ENCODE data around the gene MCTP1.
A peak's percentile ranks its signal among the peaks of the same experiment; 100 is the strongest.

Gene MCTP1

GRCh38 chr5:94702729-94703128 lies 582.2 kb downstream of the MCTP1 start:
- no peak overlapping the region for H3K4me3 ChIP-seq (ENCODE audit: low read depth, low read length)
- no peak for TF ChIP-seq CTCF (IDR thresholded peaks at IDR 0.05; ENCODE audit: insufficient read depth, low read depth, low read length, missing control alignments)
- DNase-seq (ENCODE audit: low read depth): peak; percentile 67

- no peak for TF ChIP-seq CTCF (IDR thresholded peaks at IDR 0.05; ENCODE audit: insufficient read depth, low read depth, low read length, missing control alignments)
- H3K4me3 ChIP-seq (ENCODE audit: low read depth, low read length): no peak overlapping the region
- peak; percentile 52 for DNase-seq (ENCODE audit: low read depth)
These were observed 584.3 kb downstream of the MCTP1 start for GRCh38 chr5:94700592-94700991.

- no peak for DNase-seq (ENCODE audit: low read depth)
- no peak overlapping the region for H3K4me3 ChIP-seq (ENCODE audit: low read depth, low read length)
- TF ChIP-seq CTCF (IDR thresholded peaks at IDR 0.05; ENCODE audit: insufficient read depth, low read depth, low read length, missing control alignments): no peak
These were observed 585.3 kb downstream of the MCTP1 start for GRCh38 chr5:94699562-94699961.

- H3K4me3 ChIP-seq (ENCODE audit: low read depth, low read length): no peak overlapping the region
- TF ChIP-seq CTCF (IDR thresholded peaks at IDR 0.05; ENCODE audit: insufficient read depth, low read depth, low read length, missing control alignments): no peak
- DNase-seq (ENCODE audit: low read depth): no peak
These were observed 586.7 kb downstream of the MCTP1 start for GRCh38 chr5:94698197-94698596.

GRCh38 chr5:94694671-94695070 lies 590.2 kb downstream of the MCTP1 start:
- no peak for DNase-seq (ENCODE audit: low read depth)
- no peak for TF ChIP-seq CTCF (IDR thresholded peaks at IDR 0.05; ENCODE audit: insufficient read depth, low read depth, low read length, missing control alignments)
- no peak overlapping the region for H3K4me3 ChIP-seq (ENCODE audit: low read depth, low read length)

GRCh38 chr5:94693845-94694370 lies 591.0 kb downstream of the MCTP1 start:
- H3K4me3 ChIP-seq (ENCODE audit: low read depth, low read length): no peak overlapping the region
- DNase-seq (ENCODE audit: low read depth): no peak
- no peak for TF ChIP-seq CTCF (IDR thresholded peaks at IDR 0.05; ENCODE audit: insufficient read depth, low read depth, low read length, missing control alignments)
